OCI-LY3 (cell line): ENCODE data around the gene ARFIP1.

Experiments
- EZH2phosphoT487 ChIP-seq: fragments of 200-600 bp; shearing (Covaris generic); IDR thresholded peaks from 2 replicates; pipeline ENCODE4 v1.6.1; 2018; ENCODE audit warnings: antibody characterized with exemption, mixed run types, low read depth
- TF ChIP-seq, protein P1 (sequence below): fragments of 200-600, 300-600 bp; sonication (generic); IDR thresholded peaks from 2 replicates; pipeline ENCODE4 v1.5.1; 2014; ENCODE audit warnings: antibody characterized with exemption, low read length, low read depth

DNA sequence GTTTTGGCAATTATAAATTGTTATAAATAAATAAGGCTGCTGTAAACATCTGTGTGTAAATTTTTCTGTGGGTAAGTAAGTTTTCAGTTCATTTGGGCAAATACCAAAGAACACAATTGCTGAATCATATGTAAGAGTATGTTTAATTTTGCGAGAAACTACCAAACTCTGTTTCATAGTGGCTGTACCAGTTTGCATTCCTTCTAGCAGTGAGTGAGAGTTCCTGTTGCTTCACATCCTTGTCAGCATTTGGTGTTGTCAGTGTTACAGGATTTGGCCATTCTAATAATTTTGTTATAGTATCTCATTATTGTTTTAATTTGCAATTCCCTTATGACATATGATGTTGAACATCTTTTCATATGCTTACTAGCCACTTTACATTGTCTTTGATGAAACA lies 48.4 kb downstream of the ARFIP1 start:
- TF ChIP-seq, protein P1, sequence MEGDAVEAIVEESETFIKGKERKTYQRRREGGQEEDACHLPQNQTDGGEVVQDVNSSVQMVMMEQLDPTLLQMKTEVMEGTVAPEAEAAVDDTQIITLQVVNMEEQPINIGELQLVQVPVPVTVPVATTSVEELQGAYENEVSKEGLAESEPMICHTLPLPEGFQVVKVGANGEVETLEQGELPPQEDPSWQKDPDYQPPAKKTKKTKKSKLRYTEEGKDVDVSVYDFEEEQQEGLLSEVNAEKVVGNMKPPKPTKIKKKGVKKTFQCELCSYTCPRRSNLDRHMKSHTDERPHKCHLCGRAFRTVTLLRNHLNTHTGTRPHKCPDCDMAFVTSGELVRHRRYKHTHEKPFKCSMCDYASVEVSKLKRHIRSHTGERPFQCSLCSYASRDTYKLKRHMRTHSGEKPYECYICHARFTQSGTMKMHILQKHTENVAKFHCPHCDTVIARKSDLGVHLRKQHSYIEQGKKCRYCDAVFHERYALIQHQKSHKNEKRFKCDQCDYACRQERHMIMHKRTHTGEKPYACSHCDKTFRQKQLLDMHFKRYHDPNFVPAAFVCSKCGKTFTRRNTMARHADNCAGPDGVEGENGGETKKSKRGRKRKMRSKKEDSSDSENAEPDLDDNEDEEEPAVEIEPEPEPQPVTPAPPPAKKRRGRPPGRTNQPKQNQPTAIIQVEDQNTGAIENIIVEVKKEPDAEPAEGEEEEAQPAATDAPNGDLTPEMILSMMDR: no peak
- no peak for TF ChIP-seq EZH2phosphoT487
